ENCODE data around the gene HMCN2.

HMCN2 gene

GRCh38 chr9:130463763-130464745 lies 198.5 kb downstream of the HMCN2 start:
- Histone ChIP-seq H2AFZ (ENCODE audit: low read depth, low read length) (no peak overlapping the region), H3K27me3 (ENCODE audit: low read depth, low read length) (peaks cover 17% of the 10 kb centered on the region), H3K4me3 (ENCODE audit: low read length) (no peak overlapping the region), H3K4me1 (ENCODE audit: low read length) (peaks cover 5% of the 10 kb centered on the region), H3K9ac (ENCODE audit: low read length) (no peak overlapping the region), H3K9me3 (ENCODE audit: insufficient read depth, low read length) (no peaks in the 10 kb centered on the region), H3K79me2 (ENCODE audit: low read length) (no peaks in the 10 kb centered on the region), H3K4me2 (ENCODE audit: low read length) (no peak overlapping the region), H3K36me3 (replicated peaks; ENCODE audit: low read depth, low read length) (no peaks in the 10 kb centered on the region), H3K27ac (ENCODE audit: low read length) (no peak overlapping the region), H4K20me1 (ENCODE audit: insufficient read depth, low read length) (no peaks in the 10 kb centered on the region)
- TF ChIP-seq CTCF (IDR thresholded peaks at IDR 0.05; ENCODE audit: low read depth, low read length) (no peak), EZH2phosphoT487 (IDR thresholded peaks at IDR 0.05; ENCODE audit: low read depth) (no peak)

DNA sequence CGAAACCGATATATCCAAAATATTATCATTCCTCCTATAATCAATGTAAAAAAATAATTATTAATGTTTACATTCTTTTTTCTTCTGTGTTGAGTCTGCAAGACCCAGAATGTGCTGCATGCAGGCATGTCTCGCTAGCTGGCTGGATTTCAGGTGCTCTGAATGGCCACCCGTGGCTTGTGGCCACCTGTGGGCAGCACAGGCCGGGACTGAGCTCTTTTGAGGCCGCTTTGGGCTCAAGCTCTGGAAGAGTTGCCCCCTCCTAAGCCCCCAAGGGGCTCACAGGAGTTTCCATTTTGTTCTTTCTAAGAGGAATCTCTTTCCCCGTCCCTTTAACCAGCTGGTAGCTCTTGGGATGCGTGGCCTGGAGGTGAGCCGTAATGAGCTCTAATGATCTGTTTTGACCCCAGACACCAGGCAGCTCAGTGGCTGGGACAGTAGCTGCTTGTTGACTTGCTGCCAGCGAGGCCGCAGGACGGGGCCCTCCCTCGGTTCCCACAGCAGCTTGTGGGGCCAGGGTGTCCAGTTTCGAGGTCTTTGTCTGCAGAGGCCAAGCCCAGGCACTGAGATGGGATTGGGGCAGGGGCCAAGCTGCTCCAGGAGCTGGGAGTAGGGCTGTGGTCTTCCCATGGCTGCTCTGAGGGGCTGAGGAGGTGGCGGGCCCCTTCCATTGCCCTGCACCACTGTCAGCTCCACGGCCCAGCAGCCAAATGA lies 200.0 kb downstream of the HMCN2 start:
- TF ChIP-seq EZH2phosphoT487 (IDR thresholded peaks at IDR 0.05; ENCODE audit: low read depth) (no peak), CTCF (IDR thresholded peaks at IDR 0.05; ENCODE audit: low read depth, low read length) (no peak)
- Histone ChIP-seq H4K20me1 (ENCODE audit: insufficient read depth, low read length) (no peaks in the 10 kb centered on the region), H3K27me3 (ENCODE audit: low read depth, low read length) (peaks cover 8% of the 10 kb centered on the region), H3K36me3 (replicated peaks; ENCODE audit: low read depth, low read length) (no peaks in the 10 kb centered on the region), H2AFZ (ENCODE audit: low read depth, low read length) (no peak overlapping the region), H3K4me1 (ENCODE audit: low read length) (peaks cover 14% of the 10 kb centered on the region), H3K9ac (ENCODE audit: low read length) (no peak overlapping the region), H3K4me3 (ENCODE audit: low read length) (no peak overlapping the region), H3K79me2 (ENCODE audit: low read length) (no peaks in the 10 kb centered on the region), H3K4me2 (ENCODE audit: low read length) (no peak overlapping the region), H3K27ac (ENCODE audit: low read length) (no peak overlapping the region), H3K9me3 (ENCODE audit: insufficient read depth, low read length) (no peaks in the 10 kb centered on the region)

GRCh38 chr9:130466537-130467217 lies 201.1 kb downstream of the HMCN2 start:
- Histone ChIP-seq H3K36me3 (replicated peaks; ENCODE audit: low read depth, low read length) (no peaks in the 10 kb centered on the region), H3K79me2 (ENCODE audit: low read length) (no peaks in the 10 kb centered on the region), H2AFZ (ENCODE audit: low read depth, low read length) (no peak overlapping the region), H3K4me1 (ENCODE audit: low read length) (peaks cover 10% of the 10 kb centered on the region), H3K4me2 (ENCODE audit: low read length) (no peak overlapping the region), H4K20me1 (ENCODE audit: insufficient read depth, low read length) (no peaks in the 10 kb centered on the region), H3K4me3 (ENCODE audit: low read length) (no peak overlapping the region), H3K9me3 (ENCODE audit: insufficient read depth, low read length) (no peaks in the 10 kb centered on the region), H3K27me3 (ENCODE audit: low read depth, low read length) (peaks cover 6% of the 10 kb centered on the region; the same call in 1 of the 2 replicates), H3K9ac (ENCODE audit: low read length) (no peak overlapping the region), H3K27ac (ENCODE audit: low read length) (no peak overlapping the region)
- no peak for TF ChIP-seq CTCF (IDR thresholded peaks at IDR 0.05; ENCODE audit: low read depth, low read length)
- no peak for TF ChIP-seq EZH2phosphoT487 (IDR thresholded peaks at IDR 0.05; ENCODE audit: low read depth)

Data from OCI-LY3 (cell line).